ENCODE data around the gene ARMC9.

ARMC9 gene

GRCh38 chr2:231361701-231362554, 163.5 kb downstream of the ARMC9 start:
- Mint-ChIP-seq H3K4me1 (ENCODE audit: low read depth) (peaks cover 7% of the 10 kb centered on the region), H3K27ac (peak overlapping the region; percentile 23), H3K4me3 (no peak overlapping the region), H3K27me3 (no peaks in the 10 kb centered on the region), H3K9me3 (no peaks in the 10 kb centered on the region), H3K36me3 (ENCODE audit: low read depth) (no peaks in the 10 kb centered on the region)
- peak; percentile 33 for DNase-seq

- peaks cover 7% of the 10 kb centered on the region for H3K4me1 Mint-ChIP-seq (ENCODE audit: low read depth)
- H3K27ac Mint-ChIP-seq: no peak overlapping the region
- no peak for DNase-seq
- no peaks in the 10 kb centered on the region for H3K36me3 Mint-ChIP-seq (ENCODE audit: low read depth)
- H3K4me3 Mint-ChIP-seq: no peak overlapping the region
- H3K9me3 Mint-ChIP-seq: no peaks in the 10 kb centered on the region
- H3K27me3 Mint-ChIP-seq: no peaks in the 10 kb centered on the region
Observed at GRCh38 chr2:231362555-231363184, 164.2 kb downstream of the ARMC9 start.

GRCh38 chr2:231364061-231364460, 165.6 kb downstream of the ARMC9 start:
- Mint-ChIP-seq H3K36me3 (ENCODE audit: low read depth) (no peaks in the 10 kb centered on the region), H3K4me1 (ENCODE audit: low read depth) (peaks cover 7% of the 10 kb centered on the region), H3K4me3 (no peak overlapping the region), H3K27ac (no peak overlapping the region), H3K27me3 (no peaks in the 10 kb centered on the region), H3K9me3 (no peaks in the 10 kb centered on the region)
- DNase-seq: no peak

GRCh38 chr2:231364961-231365810, 166.8 kb downstream of the ARMC9 start:
- no peak overlapping the region for H3K4me3 Mint-ChIP-seq
- peaks cover 7% of the 10 kb centered on the region for H3K4me1 Mint-ChIP-seq (ENCODE audit: low read depth)
- no peaks in the 10 kb centered on the region for H3K9me3 Mint-ChIP-seq
- H3K27ac Mint-ChIP-seq: no peak overlapping the region
- DNase-seq: no peak
- H3K27me3 Mint-ChIP-seq: no peaks in the 10 kb centered on the region
- no peaks in the 10 kb centered on the region for H3K36me3 Mint-ChIP-seq (ENCODE audit: low read depth)

GRCh38 chr2:231367178-231367577, 168.7 kb downstream of the ARMC9 start:
- DNase-seq: no peak
- peaks cover 2% of the 10 kb centered on the region for H3K4me1 Mint-ChIP-seq (ENCODE audit: low read depth)
- no peaks in the 10 kb centered on the region for H3K9me3 Mint-ChIP-seq
- no peak overlapping the region for H3K27ac Mint-ChIP-seq
- H3K36me3 Mint-ChIP-seq (ENCODE audit: low read depth): no peaks in the 10 kb centered on the region
- no peak overlapping the region for H3K4me3 Mint-ChIP-seq
- H3K27me3 Mint-ChIP-seq: no peaks in the 10 kb centered on the region

- Mint-ChIP-seq H3K9me3 (no peaks in the 10 kb centered on the region), H3K27ac (no peak overlapping the region), H3K27me3 (no peaks in the 10 kb centered on the region), H3K4me3 (no peak overlapping the region), H3K4me1 (ENCODE audit: low read depth) (no peaks in the 10 kb centered on the region), H3K36me3 (ENCODE audit: low read depth) (no peaks in the 10 kb centered on the region)
- DNase-seq: no peak
Observed at GRCh38 chr2:231369580-231370428, 171.4 kb downstream of the ARMC9 start.

- H3K9me3 Mint-ChIP-seq: no peaks in the 10 kb centered on the region
- H3K4me1 Mint-ChIP-seq (ENCODE audit: low read depth): no peaks in the 10 kb centered on the region
- DNase-seq: no peak
- no peak overlapping the region for H3K4me3 Mint-ChIP-seq
- no peaks in the 10 kb centered on the region for H3K36me3 Mint-ChIP-seq (ENCODE audit: low read depth)
- no peaks in the 10 kb centered on the region for H3K27me3 Mint-ChIP-seq
- H3K27ac Mint-ChIP-seq: no peak overlapping the region
Observed at GRCh38 chr2:231370429-231370748, 172.0 kb downstream of the ARMC9 start.

- no peak for DNase-seq
Observed at GRCh38 chr2:231370749-231371429, 172.5 kb downstream of the ARMC9 start.

GRCh38 chr2:231371430-231372054, 173.1 kb downstream of the ARMC9 start:
- Mint-ChIP-seq H3K4me1 (ENCODE audit: low read depth) (no peaks in the 10 kb centered on the region), H3K27ac (no peak overlapping the region), H3K27me3 (no peaks in the 10 kb centered on the region), H3K9me3 (no peaks in the 10 kb centered on the region), H3K4me3 (no peak overlapping the region), H3K36me3 (ENCODE audit: low read depth) (no peaks in the 10 kb centered on the region)
- DNase-seq: no peak

More at GRCh38 chr2:231370749-231371429, 172.5 kb downstream of the ARMC9 start:
- Mint-ChIP-seq H3K9me3 (no peaks in the 10 kb centered on the region), H3K36me3 (ENCODE audit: low read depth) (no peaks in the 10 kb centered on the region), H3K4me1 (ENCODE audit: low read depth) (no peaks in the 10 kb centered on the region), H3K27ac (no peak overlapping the region), H3K27me3 (no peaks in the 10 kb centered on the region), H3K4me3 (no peak overlapping the region)

GRCh38 chr2:231372326-231372725, 173.9 kb downstream of the ARMC9 start:
- DNase-seq: no peak
- Mint-ChIP-seq H3K9me3 (no peaks in the 10 kb centered on the region), H3K27ac (no peak overlapping the region), H3K4me3 (no peak overlapping the region), H3K4me1 (ENCODE audit: low read depth) (no peaks in the 10 kb centered on the region), H3K27me3 (peaks cover 3% of the 10 kb centered on the region), H3K36me3 (ENCODE audit: low read depth) (no peaks in the 10 kb centered on the region)

- no peak overlapping the region for H3K4me3 Mint-ChIP-seq
- H3K36me3 Mint-ChIP-seq (ENCODE audit: low read depth): no peaks in the 10 kb centered on the region
- peaks cover 3% of the 10 kb centered on the region for H3K27me3 Mint-ChIP-seq
- no peak overlapping the region for H3K27ac Mint-ChIP-seq
- DNase-seq: no peak
- no peaks in the 10 kb centered on the region for H3K4me1 Mint-ChIP-seq (ENCODE audit: low read depth)
- no peaks in the 10 kb centered on the region for H3K9me3 Mint-ChIP-seq
Observed at GRCh38 chr2:231373184-231373583, 174.8 kb downstream of the ARMC9 start.

- DNase-seq: no peak
- peaks cover 3% of the 10 kb centered on the region for H3K27me3 Mint-ChIP-seq
- H3K36me3 Mint-ChIP-seq (ENCODE audit: low read depth): no peaks in the 10 kb centered on the region
- no peaks in the 10 kb centered on the region for H3K9me3 Mint-ChIP-seq
- no peaks in the 10 kb centered on the region for H3K4me1 Mint-ChIP-seq (ENCODE audit: low read depth)
- no peak overlapping the region for H3K4me3 Mint-ChIP-seq
- H3K27ac Mint-ChIP-seq: no peak overlapping the region
Observed at GRCh38 chr2:231373786-231374349, 175.4 kb downstream of the ARMC9 start.

- H3K4me1 Mint-ChIP-seq (ENCODE audit: low read depth): no peaks in the 10 kb centered on the region
- H3K9me3 Mint-ChIP-seq: no peaks in the 10 kb centered on the region
- H3K36me3 Mint-ChIP-seq (ENCODE audit: low read depth): no peaks in the 10 kb centered on the region
- DNase-seq: no peak
- H3K4me3 Mint-ChIP-seq: no peak overlapping the region
- peaks cover 3% of the 10 kb centered on the region for H3K27me3 Mint-ChIP-seq
- H3K27ac Mint-ChIP-seq: no peak overlapping the region
Observed at GRCh38 chr2:231374771-231375170, 176.3 kb downstream of the ARMC9 start.

Measured in activated T-cell treated with anti-CD3 and anti-CD28 coated beads, Interleukin-2, amount 50 U/mL, for 24 hours (primary cell).